Trophoblast cell (in vitro differentiated cells and primary cell): ENCODE measurements around the gene ABCG4.
A peak's percentile ranks its signal among the peaks of the same experiment; 100 is the strongest.

Experiments used
- DNase-seq, 2 donors: peaks; one replicate each; pipeline ENCODE4 v3.0.0-alpha.2; 2016
- H2AFZ ChIP-seq: 2 replicates; pipeline ENCODE4 v1.6.1; 2013; ENCODE audit warnings: low read length, moderate library complexity, mild to moderate bottlenecking; ENCODE audit not compliant: insufficient read depth, poor library complexity
- H2AK5ac ChIP-seq: 2 replicates; pipeline ENCODE4 v1.6.1; 2013; ENCODE audit warnings: mild to moderate bottlenecking, low read length
- H2BK120ac ChIP-seq: 2 replicates; pipeline ENCODE4 v1.6.1; 2013; ENCODE audit warnings: low read length, mild to moderate bottlenecking, moderate library complexity; ENCODE audit not compliant: insufficient read depth, poor library complexity
- H2BK12ac ChIP-seq: 2 replicates; pipeline ENCODE4 v1.6.1; 2013; ENCODE audit warnings: mild to moderate bottlenecking, low read length, moderate library complexity
- H2BK5ac ChIP-seq: 2 replicates; pipeline ENCODE4 v1.6.1; 2013; ENCODE audit warnings: low read length, low read depth, moderate library complexity, mild to moderate bottlenecking; ENCODE audit not compliant: poor library complexity
- H3K14ac ChIP-seq: 2 replicates; pipeline ENCODE4 v1.6.1; 2013; ENCODE audit warnings: mild to moderate bottlenecking, low read length
- H3K18ac ChIP-seq: 2 replicates; pipeline ENCODE4 v1.6.1; 2013; ENCODE audit warnings: mild to moderate bottlenecking, low read length
- H3K23ac ChIP-seq: 2 replicates; pipeline ENCODE4 v1.6.1; 2013; ENCODE audit warnings: low read length
- H3K27ac ChIP-seq: 2 replicates; pipeline ENCODE4 v1.5.1; 2013; ENCODE audit warnings: low read depth, mild to moderate bottlenecking, inconsistent platforms, low read length, moderate library complexity
- H3K27me3 ChIP-seq: 2 replicates; pipeline ENCODE4 v1.6.1; 2013; ENCODE audit warnings: inconsistent platforms, mild to moderate bottlenecking, low read length, moderate library complexity; ENCODE audit not compliant: insufficient read depth
- H3K36me3 ChIP-seq, 2 experiments: 1 replicate in 1 of 2; 2 replicates in 1 of 2; pipeline ENCODE4 v1.6.1; 2013; ENCODE audit warnings: low read length in 2 of 2, mild to moderate bottlenecking in 2 of 2, moderate library complexity in 1 of 2; ENCODE audit not compliant: insufficient read depth in 2 of 2, control insufficient read depth in 1 of 2
- H3K4ac ChIP-seq: 2 replicates; pipeline ENCODE4 v1.6.1; 2013; ENCODE audit warnings: low read depth, mild to moderate bottlenecking, low read length, moderate library complexity
- H3K4me1 ChIP-seq, 2 experiments: 1 replicate in 1 of 2; 2 replicates in 1 of 2; pipeline ENCODE4 v1.6.1; 2013; ENCODE audit warnings: low read length in 2 of 2, mild to moderate bottlenecking in 2 of 2, moderate library complexity in 1 of 2; ENCODE audit not compliant: insufficient read depth in 2 of 2, control insufficient read depth in 1 of 2
- H3K4me2 ChIP-seq: 2 replicates; pipeline ENCODE4 v1.6.1; 2013; ENCODE audit warnings: inconsistent platforms, mild to moderate bottlenecking, low read length, moderate library complexity
- H3K4me3 ChIP-seq: 2 replicates; pipeline ENCODE4 v1.5.1; 2013; ENCODE audit warnings: mild to moderate bottlenecking, low read depth, low read length, inconsistent platforms
- H3K79me1 ChIP-seq: one replicate; pipeline ENCODE4 v1.6.1; 2013; ENCODE audit warnings: low read length
- H3K79me2 ChIP-seq: 2 replicates; pipeline ENCODE4 v1.6.1; 2013; ENCODE audit warnings: low read length, mild to moderate bottlenecking; ENCODE audit not compliant: control insufficient read depth, insufficient read depth, poor library complexity
- H3K9ac ChIP-seq: 2 replicates; pipeline ENCODE4 v1.6.1; 2013; ENCODE audit warnings: mild to moderate bottlenecking, low read length
- H3K9me3 ChIP-seq: 2 replicates; pipeline ENCODE4 v1.6.1; 2013; ENCODE audit warnings: low read depth, mild to moderate bottlenecking, control low read depth, inconsistent platforms, low read length; ENCODE audit not compliant: insufficient read depth
- H4K12ac ChIP-seq: 2 replicates; pipeline ENCODE4 v1.6.1; 2013; ENCODE audit warnings: low read depth, mild to moderate bottlenecking, low read length, moderate library complexity
- H4K8ac ChIP-seq: 2 replicates; pipeline ENCODE4 v1.6.1; 2013; ENCODE audit warnings: low read depth, mild to moderate bottlenecking, low read length, moderate library complexity
- H4K91ac ChIP-seq: one replicate; pipeline ENCODE4 v1.6.1; 2013; ENCODE audit warnings: low read depth, mild to moderate bottlenecking, low read length, moderate library complexity
- WGBS: extraction: QIAGEN DNeasy Blood & Tissue Kit; methylation state at CpG from one replicate; pipeline ENCODE4 v1.1.7; 2013; ENCODE audit warnings: missing lambda C conversion rate; ENCODE audit not compliant: insufficient read length, insufficient coverage; ENCODE audit errors: extremely low coverage; 5-methylcytosine and 5-hydroxymethylcytosine counted together

The ABCG4 gene

GRCh38 chr11:119145551-119145950, 3.3 kb upstream of the ABCG4 start:
- no peaks in the 10 kb centered on the region for H3K79me1 ChIP-seq
- H2AFZ ChIP-seq: no peak overlapping the region
- H3K27ac ChIP-seq: no peak overlapping the region
- no peak overlapping the region for H2BK12ac ChIP-seq
- H4K91ac ChIP-seq: no peak overlapping the region
- peaks cover 10 to 15% of the 10 kb centered on the region in 2 experiments for H3K4me1 ChIP-seq
- no peaks in the 10 kb centered on the region for H3K36me3 ChIP-seq
- peaks cover 3% of the 10 kb centered on the region for H3K9me3 ChIP-seq
- H3K4me2 ChIP-seq: no peak overlapping the region
- no peak overlapping the region for H3K4ac ChIP-seq
- no peak overlapping the region for H3K4me3 ChIP-seq
- no CpG with 5 or more reads among the region's 3 CpGs for WGBS
- peaks cover 31% of the 10 kb centered on the region for H3K27me3 ChIP-seq
- DNase-seq: no peak
- H3K9ac ChIP-seq: no peak overlapping the region
- no peak overlapping the region for H3K18ac ChIP-seq
- no peaks in the 10 kb centered on the region for H3K79me2 ChIP-seq
- H4K12ac ChIP-seq: no peak overlapping the region
- no peak overlapping the region for H3K23ac ChIP-seq
- H2AK5ac ChIP-seq: no peak overlapping the region
- no peak overlapping the region for H3K14ac ChIP-seq
- H2BK5ac ChIP-seq: no peak overlapping the region
- no peak overlapping the region for H2BK120ac ChIP-seq
- H4K8ac ChIP-seq: no peak overlapping the region

GRCh38 chr11:119147604-119148333, 1.1 kb upstream of the ABCG4 start:
- H3K79me2 ChIP-seq: no peaks in the 10 kb centered on the region
- no peak overlapping the region for H2AK5ac ChIP-seq
- H3K9ac ChIP-seq: no peak overlapping the region
- H4K91ac ChIP-seq: no peak overlapping the region
- no peak overlapping the region for H2BK5ac ChIP-seq
- no peak overlapping the region for H3K4ac ChIP-seq
- no peak overlapping the region for H2AFZ ChIP-seq
- H3K9me3 ChIP-seq: peaks cover 3% of the 10 kb centered on the region
- H3K36me3 ChIP-seq: no peaks in the 10 kb centered on the region
- H3K27ac ChIP-seq: no peak overlapping the region
- H4K8ac ChIP-seq: no peak overlapping the region
- no peak overlapping the region for H4K12ac ChIP-seq
- H3K23ac ChIP-seq: no peak overlapping the region
- no peak overlapping the region for H3K14ac ChIP-seq
- H3K18ac ChIP-seq: no peak overlapping the region
- H3K79me1 ChIP-seq: no peaks in the 10 kb centered on the region
- H3K27me3 ChIP-seq: peaks cover 36% of the 10 kb centered on the region
- WGBS: no CpG with 5 or more reads among the region's 6 CpGs
- H3K4me1 ChIP-seq: peaks cover 10 to 15% of the 10 kb centered on the region in 2 experiments
- H3K4me3 ChIP-seq: no peak overlapping the region
- H2BK12ac ChIP-seq: no peak overlapping the region
- DNase-seq: no peak
- no peak overlapping the region for H3K4me2 ChIP-seq
- no peak overlapping the region for H2BK120ac ChIP-seq

- Histone ChIP-seq H2BK120ac (no peak overlapping the region), H4K91ac (no peak overlapping the region), H3K27me3 (peaks cover 36% of the 10 kb centered on the region), H3K4ac (no peak overlapping the region), H3K23ac (no peak overlapping the region), H3K36me3 (no peaks in the 10 kb centered on the region), H3K18ac (no peak overlapping the region), H3K9ac (no peak overlapping the region), H2AK5ac (no peak overlapping the region), H3K79me1 (no peaks in the 10 kb centered on the region), H3K79me2 (no peaks in the 10 kb centered on the region), H3K4me3 (peak overlapping the region; percentile 65), H3K4me2 (peak overlapping the region; percentile 77), H3K14ac (no peak overlapping the region), H3K9me3 (peaks cover 3% of the 10 kb centered on the region), H2BK12ac (no peak overlapping the region), H3K27ac (no peak overlapping the region), H4K8ac (no peak overlapping the region), H2AFZ (peak overlapping the region; percentile 56), H3K4me1 (peaks cover 10 to 15% of the 10 kb centered on the region in 2 experiments), H2BK5ac (no peak overlapping the region), H4K12ac (no peak overlapping the region)
- no peak for DNase-seq
- WGBS: no CpG with 5 or more reads among the region's 16 CpGs
Observed at GRCh38 chr11:119148720-119149017, 183 bp upstream of the ABCG4 start.

GRCh38 chr11:119149786-119150275, 979 bp downstream of the ABCG4 start:
- Histone ChIP-seq H2BK120ac (no peak overlapping the region), H2AK5ac (no peak overlapping the region), H3K14ac (no peak overlapping the region), H3K4me3 (no peak overlapping the region), H3K36me3 (no peaks in the 10 kb centered on the region), H2BK12ac (no peak overlapping the region), H3K27me3 (peaks cover 36% of the 10 kb centered on the region), H3K4me1 (peaks cover 10 to 15% of the 10 kb centered on the region in 2 experiments), H3K79me1 (no peaks in the 10 kb centered on the region), H2AFZ (no peak overlapping the region), H3K4ac (no peak overlapping the region), H3K79me2 (no peaks in the 10 kb centered on the region), H4K8ac (no peak overlapping the region), H2BK5ac (no peak overlapping the region), H3K9ac (no peak overlapping the region), H3K23ac (no peak overlapping the region), H4K91ac (no peak overlapping the region), H3K4me2 (peak overlapping the region; percentile 77), H3K18ac (no peak overlapping the region), H3K9me3 (peaks cover 3% of the 10 kb centered on the region), H3K27ac (no peak overlapping the region), H4K12ac (no peak overlapping the region)
- WGBS: no CpG with 5 or more reads among the region's 33 CpGs
- no peak for DNase-seq
